ENCODE results near the gene SLC40A1.

DNA sequence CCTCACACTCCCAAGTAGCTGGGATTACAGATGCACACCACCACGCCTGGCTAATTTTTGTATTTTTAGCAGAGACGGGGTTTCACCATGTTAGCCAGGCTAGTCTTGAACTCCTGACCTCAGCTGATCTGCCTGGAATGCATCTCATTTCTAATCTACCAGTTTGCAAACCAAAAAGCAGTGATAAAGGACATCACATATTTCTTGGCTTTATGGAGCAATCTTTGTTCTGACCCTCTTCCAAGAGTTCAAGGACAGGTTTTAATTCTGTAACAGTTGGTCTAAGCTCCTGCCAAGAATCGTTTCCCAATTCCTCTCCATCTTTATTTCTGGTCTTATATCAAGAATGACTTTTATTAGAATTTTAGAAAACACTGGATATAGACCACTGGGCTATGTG is 67.7 kb downstream of the SLC40A1 start:
- TF ChIP-seq, protein P1, sequence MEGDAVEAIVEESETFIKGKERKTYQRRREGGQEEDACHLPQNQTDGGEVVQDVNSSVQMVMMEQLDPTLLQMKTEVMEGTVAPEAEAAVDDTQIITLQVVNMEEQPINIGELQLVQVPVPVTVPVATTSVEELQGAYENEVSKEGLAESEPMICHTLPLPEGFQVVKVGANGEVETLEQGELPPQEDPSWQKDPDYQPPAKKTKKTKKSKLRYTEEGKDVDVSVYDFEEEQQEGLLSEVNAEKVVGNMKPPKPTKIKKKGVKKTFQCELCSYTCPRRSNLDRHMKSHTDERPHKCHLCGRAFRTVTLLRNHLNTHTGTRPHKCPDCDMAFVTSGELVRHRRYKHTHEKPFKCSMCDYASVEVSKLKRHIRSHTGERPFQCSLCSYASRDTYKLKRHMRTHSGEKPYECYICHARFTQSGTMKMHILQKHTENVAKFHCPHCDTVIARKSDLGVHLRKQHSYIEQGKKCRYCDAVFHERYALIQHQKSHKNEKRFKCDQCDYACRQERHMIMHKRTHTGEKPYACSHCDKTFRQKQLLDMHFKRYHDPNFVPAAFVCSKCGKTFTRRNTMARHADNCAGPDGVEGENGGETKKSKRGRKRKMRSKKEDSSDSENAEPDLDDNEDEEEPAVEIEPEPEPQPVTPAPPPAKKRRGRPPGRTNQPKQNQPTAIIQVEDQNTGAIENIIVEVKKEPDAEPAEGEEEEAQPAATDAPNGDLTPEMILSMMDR (conservative IDR thresholded peaks at IDR 0.05 in 1 of 2, IDR thresholded peaks at IDR 0.05 in 1 of 2; ENCODE audit: low read depth in 1 of 2, low read length in 2 of 2), result no peak
- TF ChIP-seq EZH2 (IDR thresholded peaks at IDR 0.05; ENCODE audit: low read length, missing control alignments), result no peak
